Measurements from ENCODE around the gene CLCA2. TPM values are rescaled to one million over a fixed set of nuclear protein-coding genes. Genes with fewer than 3 reads are reported as not detected.

The CLCA2 gene
- polyA plus RNA-seq, 12 donors = 0.14 to 46.8 (median 9.0) TPM; not detected in 7

DNA sequence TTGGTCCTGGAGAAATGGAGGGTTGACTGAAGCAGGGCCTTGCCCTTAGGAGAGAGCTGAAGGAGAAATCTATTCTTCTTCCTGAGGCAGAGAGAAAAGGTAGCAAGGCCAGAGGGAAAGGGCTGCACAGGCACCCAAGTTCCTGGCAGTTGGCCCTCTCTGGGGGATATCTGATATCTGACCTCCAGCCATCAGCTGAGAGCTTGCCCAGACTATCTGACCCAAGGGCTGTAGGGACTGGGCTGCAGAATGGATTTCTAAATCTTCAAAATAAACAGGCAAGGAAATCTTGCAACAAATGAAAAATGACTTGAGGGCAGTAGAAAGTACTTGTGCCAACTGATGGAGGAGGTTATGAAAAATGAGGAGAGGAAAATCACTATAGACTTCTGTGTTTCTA is 498 bp upstream of the CLCA2 start:
- DNase-seq = no peak

DNA sequence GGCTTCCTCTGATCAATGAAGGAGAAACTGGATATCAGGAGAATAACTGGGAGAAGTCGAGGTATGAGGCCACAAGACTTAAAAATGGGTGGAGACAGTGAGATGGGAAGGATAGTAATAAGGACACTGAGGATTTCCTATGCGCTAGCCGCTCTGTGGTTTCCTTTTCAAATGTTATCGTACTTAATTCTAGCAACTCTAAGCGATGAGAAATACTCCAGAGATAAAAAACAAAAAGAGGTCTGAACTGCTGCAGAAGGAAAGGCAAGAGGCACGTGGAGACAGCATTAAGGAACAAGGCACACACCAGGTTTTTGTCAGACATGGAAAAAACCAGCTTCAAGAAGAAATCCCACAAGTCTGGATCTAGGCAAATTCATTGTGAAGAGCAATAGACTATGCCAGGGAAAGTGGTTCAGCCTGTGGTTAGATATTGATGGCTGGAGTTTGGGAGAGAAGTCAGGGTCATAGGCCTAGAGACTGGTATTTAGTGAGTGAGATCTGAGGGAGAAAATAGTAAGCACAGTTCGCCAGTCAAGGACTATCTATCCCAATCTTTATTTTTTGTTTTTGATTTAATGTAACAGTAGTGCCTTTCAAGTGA is 5.3 kb downstream of the CLCA2 start:
- DNase-seq = no peak

DNA sequence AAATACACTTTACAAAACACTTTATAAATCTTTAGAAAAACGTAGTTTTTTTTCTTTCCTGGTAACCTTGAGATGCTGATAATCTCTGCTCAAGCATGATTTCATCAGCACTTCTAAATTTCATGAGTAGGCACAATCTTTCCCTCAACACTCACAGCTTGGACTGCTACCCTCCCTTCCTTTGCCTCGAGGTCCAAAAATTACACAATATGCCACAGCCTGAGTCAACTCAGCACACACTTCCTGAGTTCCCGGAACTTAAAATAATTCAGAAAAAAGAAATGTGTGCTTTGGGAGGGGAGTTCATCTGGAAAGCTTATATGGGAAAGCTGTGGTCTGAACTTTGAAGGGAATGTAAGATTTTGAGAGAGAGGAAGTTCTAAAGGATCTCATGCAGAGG is 5.9 kb downstream of the CLCA2 start:
- peak; percentile 34 for DNase-seq

DNA sequence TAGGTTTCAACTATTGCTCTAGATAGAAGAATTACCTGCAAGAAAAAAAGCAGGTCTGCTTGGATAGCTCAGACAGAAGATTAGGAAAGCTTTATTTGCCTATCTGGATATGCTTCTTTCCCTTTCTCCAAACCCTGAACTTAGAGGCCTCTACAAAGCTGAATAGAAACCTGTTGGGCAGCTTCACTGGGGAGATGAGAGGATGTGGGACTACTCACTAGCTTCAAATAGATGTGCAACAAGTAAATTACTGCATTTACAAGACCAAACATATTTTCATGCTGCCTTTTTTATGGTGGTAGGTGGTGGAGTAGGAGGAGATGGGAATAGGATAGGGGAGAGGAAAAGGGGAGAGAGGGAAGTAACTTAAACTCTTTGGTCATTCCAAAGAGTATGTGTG is 6.4 kb downstream of the CLCA2 start:
- DNase-seq = no peak

DNA sequence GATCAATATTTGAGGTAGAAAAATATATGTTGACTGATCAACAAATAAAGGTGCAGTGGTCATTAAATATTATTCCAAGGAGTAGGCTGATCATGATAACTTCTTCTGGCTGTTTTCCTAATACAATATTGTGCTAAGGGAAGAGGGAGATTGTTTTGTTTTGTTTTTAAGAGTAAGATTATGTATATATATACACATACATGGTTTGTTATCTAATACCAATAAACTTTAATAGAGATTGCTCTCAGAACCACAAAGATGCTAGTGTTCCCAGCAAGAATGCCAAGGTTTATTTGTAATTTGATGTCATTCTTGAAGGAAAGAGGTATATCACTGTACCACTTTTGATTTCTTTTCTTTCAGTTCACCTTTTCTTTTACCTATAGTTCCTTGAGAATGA is 10.1 kb downstream of the CLCA2 start:
- DNase-seq = no peak

DNA sequence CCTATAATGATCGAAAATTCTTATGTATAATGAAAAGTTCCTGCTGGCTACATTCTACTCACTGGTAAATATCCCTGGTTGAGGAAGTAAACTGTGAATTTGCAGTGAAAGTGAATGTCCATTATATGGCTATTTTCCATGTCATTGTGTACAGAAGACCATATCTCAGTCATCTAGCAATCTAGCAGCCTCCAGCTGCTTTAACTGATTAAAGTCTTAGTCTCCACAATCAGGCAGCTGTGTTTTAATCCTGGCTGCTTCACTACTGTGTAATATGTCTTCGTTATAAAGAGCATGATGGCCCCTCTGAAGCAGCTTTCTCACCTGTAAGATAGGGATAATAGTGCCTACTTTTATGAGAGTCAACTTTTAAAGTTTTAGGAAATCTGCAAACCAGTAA is 11.4 kb downstream of the CLCA2 start:
- DNase-seq = no peak

DNA sequence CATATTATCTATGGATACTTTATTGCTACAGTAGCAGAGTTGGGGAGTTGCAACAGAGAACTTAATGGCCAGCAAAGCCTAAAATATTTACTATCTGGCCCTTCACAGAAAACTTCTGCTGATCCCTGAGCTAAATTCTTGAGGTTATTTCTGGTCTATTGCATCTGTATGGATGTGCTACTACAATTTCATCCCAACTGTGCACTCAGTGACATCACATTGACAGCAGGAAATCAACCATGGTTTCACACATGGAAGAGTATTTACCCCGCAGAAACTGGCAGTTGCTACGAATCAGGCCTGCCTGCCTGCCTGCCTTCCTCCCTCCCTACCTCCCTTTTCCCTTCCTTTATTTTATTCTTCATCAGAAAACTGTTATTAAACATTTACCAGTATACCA is 12.1 kb downstream of the CLCA2 start:
- DNase-seq = no peak

DNA sequence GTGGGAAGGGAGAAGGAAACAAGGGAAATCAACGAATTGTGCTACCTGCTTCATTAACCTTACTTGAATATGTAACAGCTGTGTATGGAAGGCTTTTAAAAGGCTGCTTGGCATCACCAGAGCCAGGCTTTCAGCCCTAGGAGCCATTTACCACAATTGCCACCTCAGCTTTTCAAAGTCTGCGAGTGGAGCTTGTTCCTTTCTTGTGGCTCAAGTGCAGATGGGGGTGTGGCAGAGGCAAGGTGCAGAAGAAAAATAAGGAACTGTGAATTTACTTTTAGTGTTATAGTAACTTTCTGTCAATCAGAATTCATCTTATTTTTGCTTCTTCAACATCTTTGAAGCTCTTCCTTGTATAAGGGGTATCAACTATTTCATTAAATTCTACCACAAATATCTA is 17.6 kb downstream of the CLCA2 start:
- DNase-seq = no peak

DNA sequence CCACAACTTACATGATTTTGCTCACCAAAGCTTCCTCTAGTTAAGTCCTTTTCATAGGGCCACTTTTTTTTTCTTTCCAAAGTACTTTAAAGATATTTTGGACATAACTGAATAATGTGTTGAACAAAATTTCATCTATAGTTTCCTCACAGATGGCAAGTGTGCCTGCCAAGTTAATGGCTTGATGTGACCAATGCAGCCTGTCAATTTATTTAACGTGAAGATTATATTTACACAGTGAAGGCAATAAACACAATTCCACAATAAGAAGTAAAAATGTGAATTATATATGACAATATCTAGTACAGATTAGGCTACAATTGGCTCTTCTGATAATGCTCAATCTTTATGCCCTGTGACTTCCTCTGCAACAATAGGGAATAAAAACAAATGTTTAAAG is 18.0 kb downstream of the CLCA2 start:
- DNase-seq = no peak

DNA sequence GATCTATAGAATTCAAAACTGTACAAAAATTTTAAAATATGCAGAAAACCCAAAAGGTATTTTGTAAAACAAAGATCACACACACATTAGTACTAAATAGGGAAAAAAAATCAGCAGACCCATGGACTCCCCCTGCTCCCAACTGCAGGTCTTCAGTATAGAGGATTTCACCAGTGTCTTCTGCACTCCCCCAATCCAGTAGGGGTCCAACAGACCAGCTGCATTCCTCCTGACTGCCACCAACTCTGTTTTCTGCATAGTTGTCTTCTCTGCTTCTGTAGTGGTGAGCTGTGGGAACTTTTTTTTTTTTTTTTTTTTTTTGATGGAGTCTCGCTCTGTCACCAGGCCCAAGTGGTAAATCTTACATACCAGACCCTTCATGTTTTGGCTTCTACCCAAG is 21.9 kb downstream of the CLCA2 start:
- DNase-seq = no peak

DNA sequence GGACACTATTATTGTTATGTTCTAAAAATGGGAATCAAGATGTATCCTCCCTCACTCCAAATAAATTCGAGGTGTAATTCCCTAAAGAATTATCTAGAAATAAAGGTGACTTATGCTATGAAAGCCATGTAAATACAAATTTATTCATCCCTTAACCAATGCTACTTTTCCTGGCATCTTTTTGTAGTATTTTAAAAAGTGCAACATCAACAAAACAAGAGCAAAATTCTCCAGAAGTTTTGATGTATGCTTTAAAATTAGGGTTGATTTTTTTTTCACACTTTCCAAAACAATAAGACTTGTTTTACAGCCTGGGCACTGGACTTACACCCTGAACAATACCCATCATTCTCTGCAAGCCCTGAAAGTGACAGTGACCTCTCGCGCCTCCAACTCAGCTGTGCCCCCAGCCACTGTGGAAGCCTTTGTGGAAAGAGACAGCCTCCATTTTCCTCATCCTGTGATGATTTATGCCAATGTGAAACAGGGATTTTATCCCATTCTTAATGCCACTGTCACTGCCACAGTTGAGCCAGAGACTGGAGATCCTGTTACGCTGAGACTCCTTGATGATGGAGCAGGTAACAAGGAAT is 23.3 kb downstream of the CLCA2 start:
- no peak for DNase-seq

DNA sequence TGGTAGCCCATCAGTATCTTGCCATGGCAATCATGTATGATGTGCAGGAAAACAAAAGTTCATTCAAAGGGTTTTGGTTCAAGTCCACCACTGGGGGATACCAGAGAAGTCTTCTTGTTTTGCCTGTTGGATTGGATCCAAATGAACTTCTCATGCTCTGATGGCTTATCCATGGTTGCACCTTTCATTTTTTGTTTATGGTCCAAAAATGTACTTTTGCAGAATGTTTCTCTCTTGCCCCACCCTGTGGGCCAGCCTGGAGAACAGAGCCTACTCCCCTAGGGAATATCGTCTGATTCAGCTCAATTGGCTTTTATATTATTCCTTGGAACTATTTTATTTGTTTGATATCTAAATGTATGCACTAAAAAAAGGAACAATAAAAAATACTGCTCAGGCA is 24.7 kb downstream of the CLCA2 start:
- DNase-seq = no peak

DNA sequence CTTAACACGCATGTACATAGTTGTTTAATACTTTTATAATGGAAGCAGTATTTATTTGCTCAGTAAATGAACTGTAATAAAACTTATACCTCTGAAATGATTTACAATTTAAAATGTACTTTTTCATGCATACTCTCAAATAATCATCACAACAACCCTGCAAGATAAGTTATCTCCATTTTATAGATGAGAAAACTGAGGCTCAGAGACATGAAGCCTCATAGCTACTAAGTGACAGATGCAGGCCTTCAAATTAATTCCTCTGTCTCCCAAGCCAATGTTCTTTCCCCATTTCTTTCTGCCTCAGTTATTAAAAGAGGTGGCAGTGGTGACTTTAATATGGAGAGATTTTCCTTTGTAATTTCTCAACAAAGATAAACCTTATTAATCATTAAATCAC is 25.1 kb downstream of the CLCA2 start:
- no peak for DNase-seq

DNA sequence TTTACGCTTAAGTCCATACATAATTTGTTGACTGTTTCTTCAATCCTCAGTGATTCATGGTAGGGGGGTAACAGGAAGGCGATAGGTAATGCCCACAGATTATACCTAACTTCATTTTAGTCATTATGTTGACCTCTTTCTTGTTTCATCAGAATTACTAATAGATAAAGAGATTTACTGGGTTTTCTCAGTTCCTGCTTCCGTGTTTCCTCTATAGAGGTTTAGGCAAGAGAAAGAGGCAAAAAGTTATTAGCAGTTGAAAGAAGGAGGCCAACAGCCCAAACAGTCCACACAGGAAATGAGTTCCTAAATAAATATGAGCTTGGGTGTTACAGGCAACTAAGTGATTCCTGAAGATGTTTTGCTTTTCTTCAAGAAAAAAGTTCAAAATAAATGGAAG is 26.9 kb downstream of the CLCA2 start:
- DNase-seq = no peak

DNA sequence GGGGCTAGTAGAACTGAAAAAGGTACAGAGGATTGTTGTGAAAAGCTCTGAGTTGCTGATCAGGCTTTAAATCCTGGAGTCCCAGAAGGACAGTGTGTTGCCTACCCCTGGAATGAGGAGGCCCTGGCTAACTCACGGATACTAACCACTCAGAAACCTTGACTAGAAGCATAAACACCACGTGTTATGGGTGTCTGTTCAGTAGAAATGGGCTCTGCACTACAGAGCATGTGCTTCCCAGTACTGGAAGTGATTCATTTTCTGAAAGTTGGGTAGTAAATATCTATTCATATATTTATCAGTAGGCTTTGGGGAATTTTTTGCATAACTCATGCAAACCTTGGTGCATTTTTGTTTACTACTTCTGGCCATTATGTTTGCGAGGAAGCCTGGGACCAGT is 29.7 kb downstream of the CLCA2 start:
- DNase-seq = no peak

DNA sequence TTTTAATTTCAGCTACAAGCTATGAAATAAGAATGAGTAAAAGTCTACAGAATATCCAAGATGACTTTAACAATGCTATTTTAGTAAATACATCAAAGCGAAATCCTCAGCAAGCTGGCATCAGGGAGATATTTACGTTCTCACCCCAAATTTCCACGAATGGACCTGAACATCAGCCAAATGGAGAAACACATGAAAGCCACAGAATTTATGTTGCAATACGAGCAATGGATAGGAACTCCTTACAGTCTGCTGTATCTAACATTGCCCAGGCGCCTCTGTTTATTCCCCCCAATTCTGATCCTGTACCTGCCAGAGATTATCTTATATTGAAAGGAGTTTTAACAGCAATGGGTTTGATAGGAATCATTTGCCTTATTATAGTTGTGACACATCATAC is 31.1 kb downstream of the CLCA2 start:
- DNase-seq = no peak

DNA sequence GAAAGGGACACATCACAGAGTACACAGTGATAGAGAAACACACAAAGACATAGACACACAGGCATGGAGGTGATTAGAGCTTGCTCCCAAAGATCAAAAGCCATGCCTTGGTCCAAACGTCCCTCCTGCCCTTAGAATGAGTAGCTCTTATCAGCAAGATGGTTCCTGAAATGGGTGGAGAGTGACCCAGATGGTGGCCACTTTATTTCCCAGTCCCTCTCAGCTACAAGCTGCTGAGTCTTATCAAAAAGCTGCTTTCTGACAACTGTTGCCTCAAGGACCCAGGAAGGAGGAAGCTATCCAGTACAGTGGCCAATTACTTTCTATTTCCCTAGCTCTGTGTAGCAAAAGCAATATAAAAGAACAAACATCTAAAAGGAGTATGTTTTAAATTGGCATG is 37.0 kb downstream of the CLCA2 start:
- no peak for DNase-seq

DNA sequence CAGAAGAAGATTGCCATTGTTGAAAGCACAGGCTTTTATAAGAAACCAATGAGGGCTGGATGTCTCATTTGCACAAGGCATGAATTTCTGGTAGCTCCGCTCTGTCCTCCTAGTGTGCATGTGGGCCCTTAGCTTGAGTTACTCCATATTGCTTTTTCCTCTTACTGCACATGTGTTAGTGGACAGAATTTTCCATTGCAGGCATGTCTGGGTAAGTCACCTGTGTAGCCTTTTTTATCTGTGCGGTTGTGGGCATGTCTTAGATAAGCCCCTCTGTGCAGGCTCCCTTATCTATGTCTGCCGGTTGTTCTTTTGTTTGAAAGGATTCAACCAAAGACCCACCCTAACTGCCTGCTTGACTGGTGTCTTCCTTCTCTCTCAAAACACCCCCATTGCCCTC is 37.5 kb downstream of the CLCA2 start:
- DNase-seq = no peak

DNA sequence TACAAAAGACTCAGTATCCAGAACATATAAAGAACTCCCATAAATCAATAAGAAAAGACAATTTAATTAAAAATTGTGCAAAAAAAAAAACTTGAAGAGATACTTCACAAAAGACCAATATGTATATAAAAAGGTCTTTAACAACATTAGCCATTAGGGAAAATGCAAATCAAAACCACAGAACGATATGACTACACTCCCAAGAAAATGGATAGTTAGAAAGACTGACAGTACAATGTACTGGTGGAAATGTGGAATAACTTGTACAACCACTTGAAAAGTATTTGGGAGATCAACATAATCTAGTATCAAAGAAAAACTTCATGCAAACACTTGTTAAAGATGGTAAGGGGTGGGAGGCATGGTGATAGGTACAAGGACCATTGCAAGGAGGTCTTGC is 40.8 kb downstream of the CLCA2 start:
- DNase-seq = no peak

DNA sequence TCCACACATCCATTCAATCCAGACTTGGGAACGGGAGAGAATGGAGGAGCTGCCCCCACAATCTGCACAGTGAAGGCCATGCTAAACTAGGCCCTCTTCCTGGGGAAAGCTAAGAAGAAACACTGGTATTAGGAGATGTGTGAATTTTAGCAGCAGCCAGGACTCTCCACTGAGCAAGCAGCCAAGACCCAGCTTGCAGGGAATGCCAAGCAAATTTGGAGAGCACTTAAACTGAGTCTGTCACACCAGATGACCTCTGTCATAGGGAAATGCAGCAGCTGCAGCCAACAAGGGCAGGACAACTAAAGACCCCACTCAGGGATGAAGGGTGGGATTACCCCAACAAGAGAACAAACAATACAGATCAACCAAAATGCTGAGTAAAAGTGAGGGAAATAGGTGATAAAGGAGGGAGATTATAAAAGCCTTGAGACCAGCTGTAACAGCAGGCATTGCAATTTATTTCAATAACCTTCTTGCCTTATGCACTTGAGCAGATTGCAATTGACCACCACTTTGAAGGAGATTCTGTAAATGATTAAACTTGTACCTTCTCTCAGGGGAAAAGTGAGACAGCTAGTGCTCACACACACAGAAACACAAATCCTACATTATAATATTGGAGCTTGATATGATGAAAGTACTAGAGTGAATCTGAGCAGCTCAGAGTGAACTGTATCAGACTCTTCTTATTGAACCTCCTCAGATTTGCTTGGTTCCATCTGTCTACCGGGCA is 42.3 kb downstream of the CLCA2 start:
- no peak for DNase-seq

DNA sequence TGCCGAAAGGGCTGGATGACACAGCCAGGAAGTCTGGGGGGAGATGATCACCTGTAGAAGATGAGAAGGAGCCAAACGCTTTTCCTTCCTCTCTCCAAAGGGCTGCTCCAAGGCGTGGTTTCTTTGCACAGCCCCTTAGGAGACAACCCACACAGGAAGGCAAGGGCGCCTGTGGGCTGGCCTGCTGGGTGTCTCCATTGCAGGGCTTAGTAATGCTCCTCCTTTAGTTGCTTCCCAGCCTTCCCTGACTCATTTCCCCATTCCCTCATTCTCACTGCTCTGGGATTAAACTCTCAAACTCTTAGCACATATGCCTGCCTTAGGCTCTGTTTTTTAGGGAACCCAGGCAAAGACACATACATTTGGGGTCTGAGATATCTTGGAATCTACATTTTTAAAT is 43.0 kb downstream of the CLCA2 start:
- no peak for DNase-seq

DNA sequence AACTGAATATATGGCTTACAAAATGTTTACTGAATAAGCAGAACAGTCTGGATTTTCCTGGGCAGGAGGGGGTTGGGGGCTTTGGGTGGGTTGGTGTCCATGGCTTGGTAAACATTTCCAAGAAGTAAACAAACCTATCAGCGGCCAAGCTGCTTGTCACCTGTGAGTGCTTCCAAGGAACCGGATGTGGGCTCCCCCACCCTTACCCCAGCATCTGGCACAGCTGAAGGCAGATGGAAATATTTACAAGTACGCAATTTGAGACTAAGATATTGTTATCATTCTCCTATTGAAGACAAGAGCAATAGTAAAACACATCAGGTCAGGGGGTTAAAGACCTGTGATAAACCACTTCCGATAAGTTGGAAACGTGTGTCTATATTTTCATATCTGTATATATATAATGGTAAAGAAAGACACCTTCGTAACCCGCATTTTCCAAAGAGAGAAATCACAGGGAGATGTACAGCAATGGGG is 44.6 kb downstream of the CLCA2 start, which contains the start of gene CLCA1:
Gene CLCA1, plus strand, starts transcription at position 427 of the 477 bp plus-strand sequence. Its CDS starts 45 bp downstream, at position 472.
- no peak for DNase-seq

DNA sequence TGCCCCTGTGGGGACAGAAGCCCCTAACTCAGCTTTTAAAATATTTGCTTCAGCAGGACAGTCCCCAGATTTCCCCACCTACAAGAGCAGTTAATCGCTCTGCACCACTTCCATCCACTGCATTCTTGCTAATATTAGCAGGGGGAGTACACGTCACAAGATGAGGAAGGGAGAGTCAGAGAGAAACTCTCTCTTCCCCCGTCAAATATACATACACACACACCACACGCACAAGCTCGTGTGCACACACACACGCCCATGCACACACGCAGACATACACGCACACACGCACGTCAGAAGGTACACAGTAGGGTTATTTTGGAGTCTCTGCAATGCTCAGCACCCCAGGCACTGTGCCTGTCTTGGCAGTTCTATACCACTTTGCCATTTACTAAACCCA is 46.9 kb downstream of the CLCA2 start:
- no peak for DNase-seq
